DND-41 (cell line): ENCODE results near the gene DPF3.

Experiments
- ATAC-seq: fragments of 200-7000 bp; cut with Tn5 transposase; 3 replicates; pipeline ENCODE4 v1.9.1; 2021; ENCODE audit warnings: low read depth; ENCODE audit not compliant: insufficient read depth
- DNase-seq: peaks from one replicate; pipeline ENCODE4 v3.0.0-alpha.2; 2020
- H2AFZ ChIP-seq: 2 replicates; pipeline ENCODE4 v1.6.0; 2012; ENCODE audit warnings: low read depth, low read length
- H3K27ac ChIP-seq: 2 replicates; pipeline ENCODE4 v1.5.1; 2012; ENCODE audit warnings: low read length, inconsistent platforms
- H3K27me3 ChIP-seq: fragments of 200-600 bp; sonication (generic); 2 replicates; pipeline ENCODE4 v1.6.0; 2012; ENCODE audit warnings: low read length, mild to moderate bottlenecking, inconsistent platforms; ENCODE audit not compliant: insufficient read depth, poor library complexity
- H3K36me3 ChIP-seq: 2 replicates; pipeline ENCODE4 v1.5.1; 2012; ENCODE audit warnings: low read length, inconsistent platforms; ENCODE audit not compliant: insufficient read depth
- H3K4me1 ChIP-seq: 2 replicates; pipeline ENCODE4 v1.5.1; 2012; ENCODE audit warnings: mild to moderate bottlenecking, low read length; ENCODE audit not compliant: insufficient read depth
- H3K4me2 ChIP-seq: 2 replicates; pipeline ENCODE4 v1.6.0; 2012; ENCODE audit warnings: mild to moderate bottlenecking, moderate library complexity, low read length, inconsistent platforms; ENCODE audit not compliant: insufficient read depth
- H3K4me3 ChIP-seq, 2 experiments: fragments of 200-600 bp in 1 of 2; shearing (Covaris generic) in 1 of 2; 2 replicates each; pipeline ENCODE4 v1.5.1; 2012 to 2016; ENCODE audit warnings: inconsistent platforms in 2 of 2, low read length in 2 of 2, mild to moderate bottlenecking in 2 of 2, low read depth in 1 of 2, moderate library complexity in 1 of 2
- H3K79me2 ChIP-seq: 2 replicates; pipeline ENCODE4 v1.6.0; 2012; ENCODE audit warnings: low read length, inconsistent platforms; ENCODE audit not compliant: insufficient read depth
- H3K9ac ChIP-seq: 2 replicates; pipeline ENCODE4 v1.6.0; 2012; ENCODE audit warnings: low read depth, mild to moderate bottlenecking, inconsistent platforms, low read length, moderate library complexity
- H3K9me3 ChIP-seq: 2 replicates; pipeline ENCODE4 v1.5.1; 2012; ENCODE audit warnings: low read length, moderate library complexity, mild to moderate bottlenecking, inconsistent platforms; ENCODE audit not compliant: insufficient read depth, severe bottlenecking
- H4K20me1 ChIP-seq: 2 replicates; pipeline ENCODE4 v1.6.0; 2012; ENCODE audit warnings: low read length; ENCODE audit not compliant: insufficient read depth
- CTCF ChIP-seq: IDR thresholded peaks from 2 replicates; pipeline ENCODE4 v1.5.1; 2012; ENCODE audit warnings: borderline replicate concordance, low read length, moderate library complexity, mild to moderate bottlenecking; ENCODE audit not compliant: poor library complexity, severe bottlenecking; ENCODE audit errors: extremely low read depth
- EZH2 ChIP-seq: IDR thresholded peaks from 3 replicates; pipeline ENCODE4 v1.6.1; 2012; ENCODE audit warnings: borderline replicate concordance, low read depth, mild to moderate bottlenecking, moderate library complexity, low read length, inconsistent platforms; ENCODE audit not compliant: severe bottlenecking

Gene DPF3

GRCh38 chr14:72882047-72882446 lies 11.9 kb downstream of the DPF3 start:
- H3K9me3 ChIP-seq = no peaks in the 10 kb centered on the region
- DNase-seq = no peak
- H3K36me3 ChIP-seq = no peaks in the 10 kb centered on the region
- ATAC-seq = no peak
- H2AFZ ChIP-seq = no peak overlapping the region
- no peaks in the 10 kb centered on the region for H3K79me2 ChIP-seq
- H3K9ac ChIP-seq = no peak overlapping the region
- no peak overlapping the region for H3K4me2 ChIP-seq
- no peak for TF ChIP-seq CTCF
- no peak overlapping the region for H3K4me3 ChIP-seq
- H3K27me3 ChIP-seq = no peaks in the 10 kb centered on the region
- no peaks in the 10 kb centered on the region for H3K4me1 ChIP-seq
- H3K27ac ChIP-seq = no peak overlapping the region
- H4K20me1 ChIP-seq = no peaks in the 10 kb centered on the region

- no peak overlapping the region for H2AFZ ChIP-seq
- H3K27ac ChIP-seq = no peak overlapping the region
- H3K4me3 ChIP-seq = no peak overlapping the region
- no peak overlapping the region for H3K9ac ChIP-seq
- no peak overlapping the region for H3K4me2 ChIP-seq
- no peaks in the 10 kb centered on the region for H3K79me2 ChIP-seq
- DNase-seq (no peak), ATAC-seq (no peak)
- no peaks in the 10 kb centered on the region for H3K27me3 ChIP-seq
- no peaks in the 10 kb centered on the region for H3K36me3 ChIP-seq
- H3K4me1 ChIP-seq = no peaks in the 10 kb centered on the region
- 0 out of 2 replicates have a peak, but pooled peaks cover 2% of the 10 kb centered on the region for H4K20me1 ChIP-seq
- TF ChIP-seq EZH2 (no peak), CTCF (no peak)
- no peaks in the 10 kb centered on the region for H3K9me3 ChIP-seq
Measured at GRCh38 chr14:72881543-72881942, 12.4 kb downstream of the DPF3 start.

GRCh38 chr14:72880820-72881219 lies 13.1 kb downstream of the DPF3 start:
- Histone ChIP-seq H3K27me3 (no peaks in the 10 kb centered on the region), H3K4me3 (no peak overlapping the region), H3K9ac (no peak overlapping the region), H3K9me3 (no peaks in the 10 kb centered on the region), H3K27ac (no peak overlapping the region), H3K79me2 (no peaks in the 10 kb centered on the region), H3K4me2 (no peak overlapping the region), H2AFZ (no peak overlapping the region), H4K20me1 (0 out of 2 replicates have a peak, but pooled peaks cover 3% of the 10 kb centered on the region), H3K36me3 (no peaks in the 10 kb centered on the region), H3K4me1 (no peaks in the 10 kb centered on the region)
- no peak for TF ChIP-seq CTCF
- no peak for ATAC-seq
- DNase-seq = no peak

DNA sequence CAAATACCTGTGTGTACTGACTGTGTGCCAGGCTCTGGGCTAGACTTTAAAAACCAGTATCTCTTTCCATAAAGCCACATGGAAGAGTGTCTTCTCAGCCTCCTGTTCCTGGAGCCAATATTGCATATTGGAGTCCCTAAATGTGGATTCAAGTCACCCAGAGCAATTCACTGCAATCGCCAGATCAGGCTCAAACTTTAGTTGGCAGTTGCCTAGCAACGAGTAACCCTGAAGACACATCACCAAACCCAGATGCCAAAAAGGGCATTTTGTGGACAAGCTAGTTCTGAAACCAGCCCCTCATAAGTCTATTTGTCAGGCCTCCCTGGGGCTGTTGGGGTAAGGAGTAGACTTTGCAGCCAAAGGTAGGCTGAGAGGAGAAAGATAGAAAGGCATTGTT lies 13.7 kb downstream of the DPF3 start:
- Histone ChIP-seq H3K27ac (no peak overlapping the region), H3K27me3 (no peaks in the 10 kb centered on the region), H3K36me3 (no peaks in the 10 kb centered on the region), H3K9ac (no peak overlapping the region), H3K79me2 (no peaks in the 10 kb centered on the region), H3K4me2 (no peak overlapping the region), H4K20me1 (0 out of 2 replicates have a peak, but pooled peaks cover 3% of the 10 kb centered on the region), H2AFZ (no peak overlapping the region), H3K9me3 (no peaks in the 10 kb centered on the region), H3K4me3 (no peak overlapping the region), H3K4me1 (no peaks in the 10 kb centered on the region)
- DNase-seq = no peak
- ATAC-seq = no peak
- TF ChIP-seq CTCF (no peak), EZH2 (no peak)
